IMR-90 (cell line): ENCODE results near the gene EBF3. TPM values are rescaled to one million over a fixed set of nuclear protein-coding genes. Genes with fewer than 3 reads are reported as not detected.

Experiments used
- ATAC-seq: fragments of 200-7000 bp; cut with Tn5 transposase; 2 replicates; pipeline ENCODE4 v1.9.1; 2020; ENCODE audit warnings: low read depth, mild to moderate bottlenecking, moderate library complexity
- BruUV-seq: library from RNA; stranded (reverse); fragments of 400-500 nt; replicated peaks from 2 replicates; lab custom pipeline; 2021; lab: Mats Ljungman, UMichigan
- CTCF ChIA-PET: fragments of 300-600 bp; formaldehyde crosslinking; extraction: SDS; loops from one replicate; lab custom pipeline; 2021; ENCODE audit warnings: antibody characterized with exemption; lab: Yijun Ruan, JAX
- POLR2A ChIA-PET: fragments of 300-600 bp; sonication (Branson Sonifier 250); formaldehyde crosslinking; loops from one replicate; lab custom pipeline; 2022; ENCODE audit warnings: antibody characterized with exemption; ENCODE audit not compliant: unreplicated experiment; lab: Charles Lee
- DNase-seq: peaks from one replicate; pipeline ENCODE4 v3.0.0; 2013
- H2AFZ ChIP-seq: replicated peaks from 2 replicates; pipeline ENCODE3; 2013; ENCODE audit warnings: low read length, mild to moderate bottlenecking; ENCODE audit not compliant: poor library complexity
- H2AK5ac ChIP-seq: 2 replicates; pipeline ENCODE4 v1.6.1; 2013; ENCODE audit warnings: low read depth, low read length, inconsistent platforms
- H2AK9ac ChIP-seq: replicated peaks from 2 replicates; pipeline ENCODE3; 2013; ENCODE audit warnings: mild to moderate bottlenecking, low read depth, low read length, moderate library complexity; ENCODE audit not compliant: poor library complexity
- H2BK120ac ChIP-seq: 2 replicates; pipeline ENCODE4 v1.6.1; 2013; ENCODE audit warnings: low read depth, low read length, inconsistent platforms
- H2BK15ac ChIP-seq: 3 replicates; pipeline ENCODE4 v1.6.1; 2013; ENCODE audit warnings: low read depth, low read length, inconsistent platforms
- H2BK20ac ChIP-seq: 2 replicates; pipeline ENCODE4 v1.6.1; 2013; ENCODE audit warnings: low read depth, mild to moderate bottlenecking, inconsistent platforms, low read length, moderate library complexity
- H2BK5ac ChIP-seq: 2 replicates; pipeline ENCODE4 v1.6.1; 2013; ENCODE audit warnings: mild to moderate bottlenecking, low read depth, low read length, inconsistent platforms; ENCODE audit not compliant: poor library complexity, severe bottlenecking
- H3K14ac ChIP-seq: replicated peaks from 2 replicates; pipeline ENCODE4 v1.6.1; 2013; ENCODE audit warnings: low read depth, low read length, inconsistent platforms
- H3K18ac ChIP-seq: 2 replicates; pipeline ENCODE4 v1.6.1; 2013; ENCODE audit warnings: low read depth, low read length, control low read depth
- H3K23ac ChIP-seq: 2 replicates; pipeline ENCODE4 v1.6.1; 2013; ENCODE audit warnings: low read depth, low read length, inconsistent platforms
- H3K27ac ChIP-seq: 2 replicates; pipeline ENCODE4 v1.5.1; 2013; ENCODE audit warnings: mild to moderate bottlenecking, control low read depth, low read length; ENCODE audit not compliant: insufficient read depth
- H3K27me3 ChIP-seq: 2 replicates; pipeline ENCODE4 v1.6.1; 2013; ENCODE audit warnings: low read length; ENCODE audit not compliant: control insufficient read depth, insufficient read depth
- H3K36me3 ChIP-seq: 2 replicates; pipeline ENCODE4 v1.6.1; 2013; ENCODE audit warnings: low read length, mixed read lengths; ENCODE audit not compliant: control insufficient read depth, insufficient read depth
- H3K4ac ChIP-seq: 2 replicates; pipeline ENCODE4 v1.6.1; 2013; ENCODE audit warnings: low read depth, low read length, inconsistent platforms
- H3K4me1 ChIP-seq: 2 replicates; pipeline ENCODE4 v1.6.1; 2013; ENCODE audit warnings: low read length, mixed read lengths; ENCODE audit not compliant: control insufficient read depth, insufficient read depth
- H3K4me2 ChIP-seq: 2 replicates; pipeline ENCODE4 v1.6.1; 2013; ENCODE audit warnings: low read depth, mild to moderate bottlenecking, control low read depth, low read length, moderate library complexity
- H3K4me3 ChIP-seq: 2 replicates; pipeline ENCODE4 v1.5.1; 2013; ENCODE audit warnings: low read depth, mild to moderate bottlenecking, control low read depth, low read length, moderate library complexity; ENCODE audit not compliant: insufficient read depth
- H3K56ac ChIP-seq: 2 replicates; pipeline ENCODE4 v1.6.1; 2013; ENCODE audit warnings: low read length, inconsistent platforms; ENCODE audit not compliant: insufficient read depth; ENCODE audit errors: extremely low read depth
- H3K79me1 ChIP-seq, 2 experiments: 2 replicates each; pipeline ENCODE4 v1.6.1; 2013; ENCODE audit warnings: low read length in 2 of 2, inconsistent platforms in 1 of 2, low read depth in 1 of 2
- H3K9ac ChIP-seq: 2 replicates; pipeline ENCODE4 v1.6.1; 2013; ENCODE audit warnings: low read depth, low read length, control low read depth
- H3K9me1 ChIP-seq: 2 replicates; pipeline ENCODE4 v1.6.1; 2013; ENCODE audit warnings: low read length, inconsistent platforms; ENCODE audit not compliant: insufficient read depth
- H3K9me3 ChIP-seq: 2 replicates; pipeline ENCODE4 v1.6.1; 2013; ENCODE audit warnings: low read length; ENCODE audit not compliant: control insufficient read depth, insufficient read depth
- H4K20me1 ChIP-seq: 2 replicates; pipeline ENCODE4 v1.6.1; 2013; ENCODE audit warnings: low read length, inconsistent platforms; ENCODE audit not compliant: insufficient read depth
- H4K5ac ChIP-seq: 2 replicates; pipeline ENCODE4 v1.6.1; 2013; ENCODE audit warnings: mild to moderate bottlenecking, low read depth, low read length, control low read depth
- H4K8ac ChIP-seq, 2 experiments: 2 replicates each; pipeline ENCODE4 v1.6.1; 2013; ENCODE audit warnings: low read depth in 2 of 2, low read length in 2 of 2, control low read depth in 1 of 2, inconsistent platforms in 1 of 2
- H4K91ac ChIP-seq: 2 replicates; pipeline ENCODE4 v1.6.1; 2013; ENCODE audit warnings: low read depth, low read length, inconsistent platforms; ENCODE audit not compliant: insufficient read depth
- BHLHE40 ChIP-seq: fragments of 150-350 bp; IDR thresholded peaks from 2 replicates; pipeline ENCODE4 v1.6.1; 2016; ENCODE audit warnings: mild to moderate bottlenecking, low read depth, low read length
- CEBPB ChIP-seq: IDR thresholded peaks from 2 replicates; pipeline ENCODE4 v1.6.1; 2012; ENCODE audit warnings: low read depth, low read length, improper control_type of control experiment
- CHD1 ChIP-seq: IDR thresholded peaks from 2 replicates; pipeline ENCODE4 v1.6.1; 2012; ENCODE audit warnings: low read depth, low read length, improper control_type of control experiment
- FOS ChIP-seq: fragments of 150-350 bp; IDR thresholded peaks from 2 replicates; pipeline ENCODE4 v1.6.1; 2016; ENCODE audit warnings: low read depth, low read length
- MAFK ChIP-seq: IDR thresholded peaks from 2 replicates; pipeline ENCODE4 v1.6.1; 2012; ENCODE audit warnings: low read depth, low read length, improper control_type of control experiment
- MAZ ChIP-seq: IDR thresholded peaks from 2 replicates; pipeline ENCODE4 v1.6.1; 2012; ENCODE audit warnings: low read depth, mild to moderate bottlenecking, low read length, improper control_type of control experiment, moderate library complexity, borderline replicate concordance
- MXI1 ChIP-seq: IDR thresholded peaks from 2 replicates; pipeline ENCODE4 v1.6.1; 2012; ENCODE audit warnings: low read depth, mild to moderate bottlenecking, low read length, moderate library complexity, borderline replicate concordance
- NFE2L2 ChIP-seq: fragments of 150-350 bp; IDR thresholded peaks from 2 replicates; pipeline ENCODE4 v1.6.1; 2016; ENCODE audit warnings: low read depth, mild to moderate bottlenecking, low read length
- POLR2A ChIP-seq: IDR thresholded peaks from 2 replicates; pipeline ENCODE4 v1.6.1; 2012; ENCODE audit warnings: mild to moderate bottlenecking, low read depth, low read length
- RAD21 ChIP-seq: IDR thresholded peaks from 2 replicates; pipeline ENCODE4 v1.6.1; 2012; ENCODE audit warnings: low read length, improper control_type of control experiment
- RCOR1 ChIP-seq: IDR thresholded peaks from 2 replicates; pipeline ENCODE4 v1.6.1; 2012; ENCODE audit warnings: mild to moderate bottlenecking, low read length, improper control_type of control experiment; ENCODE audit not compliant: insufficient replicate concordance
- RFX5 ChIP-seq: IDR thresholded peaks from 2 replicates; pipeline ENCODE4 v1.8.0; 2012; ENCODE audit warnings: low read depth, mild to moderate bottlenecking, low read length, moderate library complexity
- SMC3 ChIP-seq: fragments of 150-350 bp; IDR thresholded peaks from 2 replicates; pipeline ENCODE4 v1.6.1; 2016; ENCODE audit warnings: low read depth, mild to moderate bottlenecking, antibody characterized with exemption, low read length, moderate library complexity
- WGBS, 2 experiments: methylation state at CpG; one replicate each; pipeline versions ENCODE4 v1.1.5 to v1.1.7; 2013; ENCODE audit warnings: missing lambda C conversion rate in 2 of 2; ENCODE audit not compliant: insufficient read length in 1 of 2; ENCODE audit errors: extremely low coverage in 2 of 2; 5-methylcytosine and 5-hydroxymethylcytosine counted together
- dilution Hi-C: fragments of 300-500 bp; cut with HindIII; formaldehyde crosslinking; loops from one replicate; pipeline ENCODE4 v1.14.3; 2018; ENCODE audit warnings: low sequenced_read_pairs; ENCODE audit not compliant: unreplicated experiment
- in situ Hi-C: fragments of 300-500 bp; cut with MboI; formaldehyde crosslinking; loops from 3 replicates; pipeline ENCODE4 v1.14.3; 2019; ENCODE audit warnings: low sequenced_read_pairs, inconsistent platforms, mixed read lengths
- intact Hi-C: fragments of 100-400 bp; cut with micrococcal nuclease; formaldehyde crosslinking; loops from 2 replicates; pipeline ENCODE4 v1.10.0; 2022
- polyA plus RNA-seq, 3 experiments: library from polyadenylated mRNA; depleted of rRNA; stranded (reverse); fragments of >200 nt; gene quantifications; 2 replicates each; pipeline ENCODE4 v1.2.3, GENCODE V29; 2012; ENCODE audit warnings: low replicate concordance in 1 of 3
- total RNA-seq: library from RNA; depleted of rRNA; stranded (reverse); fragments of >200 nt; gene quantifications from 2 replicates; pipeline ENCODE4 v1.2.3, GENCODE V29; 2012
- TF ChIP-seq, protein P1 (sequence below): fragments of 150-350 bp; IDR thresholded peaks from 2 replicates; pipeline ENCODE4 v1.6.1; 2016; ENCODE audit warnings: low read depth, mild to moderate bottlenecking, low read length, moderate library complexity, borderline replicate concordance
- TF ChIP-seq, protein P2 (sequence below): conservative IDR thresholded peaks from 2 replicates; pipeline ENCODE4 v1.5.1; 2012; ENCODE audit warnings: mild to moderate bottlenecking, low read depth, low read length, improper control_type of control experiment
- TF ChIP-seq, protein P3 (sequence below): fragments of 150-350 bp; IDR thresholded peaks from 2 replicates; pipeline ENCODE4 v1.6.1; 2017; ENCODE audit warnings: mild to moderate bottlenecking, antibody characterized with exemption, low read length, low read depth

Gene EBF3
- total and polyA plus RNA-seq, 2 of the 4 experiments (the other 2 are of a cell fraction): 0.36 to 0.70 TPM

DNA sequence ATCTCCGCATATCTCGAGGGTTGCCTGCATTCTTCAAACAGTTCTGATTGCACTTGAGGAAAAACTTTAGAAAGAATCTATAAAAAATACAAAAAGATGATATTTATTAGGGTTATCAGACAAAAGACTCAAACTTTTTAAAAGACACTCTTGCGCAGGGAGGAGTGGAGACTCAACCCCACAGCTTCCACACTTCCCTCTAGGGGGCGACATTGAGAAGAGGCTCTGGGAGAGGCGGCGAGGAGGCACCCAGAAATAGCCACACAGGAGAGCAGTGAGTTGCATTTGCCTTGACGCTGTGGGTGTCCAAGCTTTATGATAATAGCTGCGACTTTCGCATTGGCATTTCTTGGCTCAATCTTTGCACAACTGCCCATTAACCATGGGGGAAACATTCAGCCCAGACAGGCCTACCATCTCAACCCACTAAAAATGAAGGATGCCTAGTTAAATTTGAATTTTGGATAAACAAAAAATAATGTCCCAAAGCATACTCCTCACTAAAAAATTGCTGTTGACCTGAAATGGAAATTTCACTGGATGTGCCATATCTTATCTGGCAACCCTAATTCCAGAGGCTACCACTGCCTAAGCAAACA, 86.2 kb downstream of the EBF3 start:
- ChIA-PET POLR2A (interaction anchor here (0.6 kb wide), 2 partner anchors 263 to 410 kb away, joined by 3 to 11 read pairs; no protein-coding TSS in a partner anchor), CTCF (no interaction called here)
- ATAC-seq: no peak

More for the DNA sequence above, 86.2 kb downstream of the EBF3 start:
- Histone ChIP-seq H3K14ac (no peak overlapping the region), H4K5ac (no peak overlapping the region), H3K4ac (no peak overlapping the region), H3K4me2 (no peak overlapping the region), H3K56ac (no peak overlapping the region), H2BK20ac (no peak overlapping the region), H3K79me1 (no peaks in the 10 kb centered on the region), H4K20me1 (no peaks in the 10 kb centered on the region), H2AK5ac (no peak overlapping the region), H2BK15ac (no peak overlapping the region), H3K36me3 (peaks cover 1% of the 10 kb centered on the region; the same call in 1 of the 2 replicates), H2AK9ac (no peak overlapping the region), H3K27me3 (no peaks in the 10 kb centered on the region), H3K9ac (no peak overlapping the region), H3K23ac (no peak overlapping the region), H3K4me1 (no peaks in the 10 kb centered on the region), H3K18ac (no peak overlapping the region), H4K91ac (no peak overlapping the region), H2BK5ac (no peak overlapping the region), H3K27ac (no peak overlapping the region), H3K4me3 (no peak overlapping the region), H3K9me3 (peaks cover 8% of the 10 kb centered on the region), H2AFZ (no peak overlapping the region), H3K9me1 (no peaks in the 10 kb centered on the region), H4K8ac (no peak overlapping the region), H2BK120ac (no peak overlapping the region)
- WGBS, 2 experiments: no CpG with 5 or more reads among the region's 9 CpGs
- dilution Hi-C loops: no loop called here
- no peak for DNase-seq
- BruUV-seq: no TSS peak
- TF ChIP-seq, protein P1, sequence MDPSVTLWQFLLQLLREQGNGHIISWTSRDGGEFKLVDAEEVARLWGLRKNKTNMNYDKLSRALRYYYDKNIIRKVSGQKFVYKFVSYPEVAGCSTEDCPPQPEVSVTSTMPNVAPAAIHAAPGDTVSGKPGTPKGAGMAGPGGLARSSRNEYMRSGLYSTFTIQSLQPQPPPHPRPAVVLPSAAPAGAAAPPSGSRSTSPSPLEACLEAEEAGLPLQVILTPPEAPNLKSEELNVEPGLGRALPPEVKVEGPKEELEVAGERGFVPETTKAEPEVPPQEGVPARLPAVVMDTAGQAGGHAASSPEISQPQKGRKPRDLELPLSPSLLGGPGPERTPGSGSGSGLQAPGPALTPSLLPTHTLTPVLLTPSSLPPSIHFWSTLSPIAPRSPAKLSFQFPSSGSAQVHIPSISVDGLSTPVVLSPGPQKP: no peak
- TF ChIP-seq RCOR1 (no peak), CHD1 (no peak), FOS (no peak), CEBPB (no peak), SMC3 (no peak), MXI1 (no peak), BHLHE40 (no peak), MAZ (no peak), NFE2L2 (no peak), POLR2A (no peak), MAFK (no peak), RFX5 (no peak), RAD21 (no peak)
- TF ChIP-seq, protein P2, sequence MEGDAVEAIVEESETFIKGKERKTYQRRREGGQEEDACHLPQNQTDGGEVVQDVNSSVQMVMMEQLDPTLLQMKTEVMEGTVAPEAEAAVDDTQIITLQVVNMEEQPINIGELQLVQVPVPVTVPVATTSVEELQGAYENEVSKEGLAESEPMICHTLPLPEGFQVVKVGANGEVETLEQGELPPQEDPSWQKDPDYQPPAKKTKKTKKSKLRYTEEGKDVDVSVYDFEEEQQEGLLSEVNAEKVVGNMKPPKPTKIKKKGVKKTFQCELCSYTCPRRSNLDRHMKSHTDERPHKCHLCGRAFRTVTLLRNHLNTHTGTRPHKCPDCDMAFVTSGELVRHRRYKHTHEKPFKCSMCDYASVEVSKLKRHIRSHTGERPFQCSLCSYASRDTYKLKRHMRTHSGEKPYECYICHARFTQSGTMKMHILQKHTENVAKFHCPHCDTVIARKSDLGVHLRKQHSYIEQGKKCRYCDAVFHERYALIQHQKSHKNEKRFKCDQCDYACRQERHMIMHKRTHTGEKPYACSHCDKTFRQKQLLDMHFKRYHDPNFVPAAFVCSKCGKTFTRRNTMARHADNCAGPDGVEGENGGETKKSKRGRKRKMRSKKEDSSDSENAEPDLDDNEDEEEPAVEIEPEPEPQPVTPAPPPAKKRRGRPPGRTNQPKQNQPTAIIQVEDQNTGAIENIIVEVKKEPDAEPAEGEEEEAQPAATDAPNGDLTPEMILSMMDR: no peak
- TF ChIP-seq, protein P3, sequence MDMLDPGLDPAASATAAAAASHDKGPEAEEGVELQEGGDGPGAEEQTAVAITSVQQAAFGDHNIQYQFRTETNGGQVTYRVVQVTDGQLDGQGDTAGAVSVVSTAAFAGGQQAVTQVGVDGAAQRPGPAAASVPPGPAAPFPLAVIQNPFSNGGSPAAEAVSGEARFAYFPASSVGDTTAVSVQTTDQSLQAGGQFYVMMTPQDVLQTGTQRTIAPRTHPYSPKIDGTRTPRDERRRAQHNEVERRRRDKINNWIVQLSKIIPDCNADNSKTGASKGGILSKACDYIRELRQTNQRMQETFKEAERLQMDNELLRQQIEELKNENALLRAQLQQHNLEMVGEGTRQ: no peak
- in situ Hi-C loops: no loop called here
- intact Hi-C loops: no loop called here
